HepG2 (cell line): ENCODE measurements around the gene PIWIL1.

Experiments
- CTCF ChIP-seq: sonication (generic); formaldehyde crosslinking; IDR thresholded peaks from 2 replicates; pipeline ENCODE4 v1.5.0; 2020; ENCODE audit warnings: mild to moderate bottlenecking, missing genetic modification reagents, moderate library complexity
- ELF1 ChIP-seq: sonication (generic); formaldehyde crosslinking; IDR thresholded peaks from 2 replicates; pipeline ENCODE4 v1.4.0; 2020; ENCODE audit warnings: missing genetic modification reagents
- FOSL1 ChIP-seq: sonication (generic); formaldehyde crosslinking; IDR thresholded peaks from 2 replicates; pipeline ENCODE4 v1.9.0; 2021; ENCODE audit warnings: missing genetic modification reagents, borderline replicate concordance
- HNF4G ChIP-seq, 2 experiments: sonication (generic) in 1 of 2; formaldehyde crosslinking in 1 of 2; IDR thresholded peaks; 2 replicates each; pipeline versions ENCODE4 v1.4.0 to v1.6.1; 2011 to 2020; ENCODE audit warnings: borderline replicate concordance in 2 of 2, low read depth in 2 of 2, mild to moderate bottlenecking in 2 of 2, low read length in 1 of 2, missing genetic modification reagents in 1 of 2, moderate library complexity in 1 of 2
- ZFYVE20 ChIP-seq: sonication (generic); formaldehyde crosslinking; IDR thresholded peaks from 2 replicates; pipeline ENCODE4 v1.8.0; 2023; ENCODE audit warnings: low read depth, mild to moderate bottlenecking, moderate library complexity, missing genetic modification reagents, borderline replicate concordance
- TF ChIP-seq, protein P1 (sequence below): sonication (generic); formaldehyde crosslinking; IDR thresholded peaks from 2 replicates; pipeline ENCODE4 v1.5.0; 2020; ENCODE audit warnings: missing genetic modification reagents, mild to moderate bottlenecking, borderline replicate concordance

DNA sequence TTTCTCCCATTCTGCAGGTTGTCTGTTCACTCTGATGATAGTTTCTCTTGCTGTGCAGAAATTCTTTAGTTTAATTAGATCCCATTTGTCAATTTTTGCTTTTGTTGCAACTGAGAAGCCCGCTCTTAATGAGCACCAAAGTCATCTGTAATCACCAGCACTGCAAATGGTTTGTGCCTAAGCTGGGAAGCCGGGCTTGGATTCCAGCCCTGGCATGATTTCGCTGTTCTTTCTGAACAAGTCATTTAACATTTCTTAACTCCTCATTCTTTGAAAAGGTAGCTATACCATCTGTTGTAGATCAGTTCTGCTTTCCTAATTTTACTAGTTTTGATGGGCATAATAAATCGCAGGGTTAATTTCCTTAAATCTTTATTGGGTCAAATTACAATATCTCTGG, 32.1 kb downstream of the PIWIL1 start:
- TF ChIP-seq ZFYVE20 (CRISPR knock-in tag) (no peak), CTCF (CRISPR knock-in tag) (no peak), HNF4G (IDR thresholded peaks at IDR 0.05; ENCODE audit: borderline replicate concordance, low read depth, low read length) (no peak), HNF4G (CRISPR knock-in tag; IDR thresholded peaks at IDR 0.05; ENCODE audit: borderline replicate concordance, low read depth) (no peak), FOSL1 (CRISPR knock-in tag) (no peak), ELF1 (CRISPR knock-in tag) (no peak)
- TF ChIP-seq, protein P1, sequence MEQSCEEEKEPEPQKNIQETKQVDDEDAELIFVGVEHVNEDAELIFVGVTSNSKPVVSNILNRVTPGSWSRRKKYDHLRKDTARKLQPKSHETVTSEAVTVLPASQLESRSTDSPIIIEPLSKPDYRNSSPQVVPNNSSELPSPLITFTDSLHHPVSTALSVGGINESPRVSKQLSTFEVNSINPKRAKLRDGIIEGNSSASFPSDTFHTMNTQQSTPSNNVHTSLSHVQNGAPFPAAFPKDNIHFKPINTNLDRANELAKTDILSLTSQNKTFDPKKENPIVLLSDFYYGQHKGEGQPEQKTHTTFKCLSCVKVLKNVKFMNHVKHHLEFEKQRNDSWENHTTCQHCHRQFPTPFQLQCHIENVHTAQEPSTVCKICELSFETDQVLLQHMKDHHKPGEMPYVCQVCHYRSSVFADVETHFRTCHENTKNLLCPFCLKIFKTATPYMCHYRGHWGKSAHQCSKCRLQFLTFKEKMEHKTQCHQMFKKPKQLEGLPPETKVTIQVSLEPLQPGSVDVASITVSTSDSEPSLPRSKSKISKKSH (CRISPR knock-in tag) = no peak
